HG03460 (cell line): Measurements from ENCODE around the gene GNG10.
A peak's percentile ranks its signal among the peaks of the same experiment; 100 is the strongest.
"Not testable (repeated sequence)": the region's sequence is repeated elsewhere in the genome, so short reads cannot be mapped to it uniquely, and the experiment has no call there.

Experiments
- ATAC-seq: cut with Tn5 transposase; IDR thresholded peaks from one replicate; pipeline ENCODE4 v1.9.1; 2021; ENCODE audit not compliant: unreplicated experiment

Gene GNG10

GRCh38 chr9:111661150-111661801 is at the start of gene GNG10:
GNG10 (plus strand) TSS chr9:111661605; CDS start chr9:111661635, 30 bp downstream.
- ATAC-seq: peak; percentile 78

- ATAC-seq: no peak
Measured at GRCh38 chr9:111613436-111614040, 47.9 kb upstream of the GNG10 start.

GRCh38 chr9:111615928-111616327 is 45.5 kb upstream of the GNG10 start:
- no peak for ATAC-seq

GRCh38 chr9:111617349-111617748 is 44.1 kb upstream of the GNG10 start:
- not testable (repeated sequence) for ATAC-seq

- ATAC-seq: no peak
Measured at GRCh38 chr9:111621895-111622480, 39.4 kb upstream of the GNG10 start.

- no peak for ATAC-seq
Measured at GRCh38 chr9:111622626-111623025, 38.8 kb upstream of the GNG10 start.

DNA sequence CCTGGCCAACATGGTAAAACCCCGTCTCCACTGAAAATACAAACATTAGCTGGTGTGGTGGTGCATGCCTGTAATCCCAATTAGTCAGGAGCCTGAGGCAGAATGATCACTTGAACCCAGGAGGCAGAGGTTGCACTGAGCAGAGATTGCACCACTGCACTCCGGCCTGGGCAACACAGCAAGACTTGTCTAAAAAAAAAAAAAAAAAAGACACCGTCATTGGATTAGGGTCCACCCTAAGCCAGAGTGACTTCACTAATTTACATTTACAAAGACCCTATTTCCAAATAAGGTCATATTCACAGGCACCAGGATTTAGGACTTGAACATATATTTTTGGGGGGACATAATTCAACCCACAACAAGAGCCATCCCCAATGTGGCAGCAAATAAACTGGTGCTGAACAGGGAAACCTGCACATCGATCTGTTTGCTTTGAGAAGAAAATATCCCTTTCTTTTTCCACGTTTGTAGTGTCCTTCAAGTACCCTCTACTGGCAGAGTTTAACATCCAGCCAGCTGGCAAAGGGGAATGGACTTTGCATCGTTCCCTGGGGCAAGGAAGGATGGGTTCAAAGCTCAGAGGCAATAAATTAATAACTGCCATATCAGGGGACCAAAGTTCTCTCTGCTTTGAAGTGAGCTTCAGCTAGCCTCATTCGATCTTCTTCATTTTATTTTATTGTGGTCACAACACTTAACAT is 34.0 kb upstream of the GNG10 start:
- ATAC-seq: no peak

DNA sequence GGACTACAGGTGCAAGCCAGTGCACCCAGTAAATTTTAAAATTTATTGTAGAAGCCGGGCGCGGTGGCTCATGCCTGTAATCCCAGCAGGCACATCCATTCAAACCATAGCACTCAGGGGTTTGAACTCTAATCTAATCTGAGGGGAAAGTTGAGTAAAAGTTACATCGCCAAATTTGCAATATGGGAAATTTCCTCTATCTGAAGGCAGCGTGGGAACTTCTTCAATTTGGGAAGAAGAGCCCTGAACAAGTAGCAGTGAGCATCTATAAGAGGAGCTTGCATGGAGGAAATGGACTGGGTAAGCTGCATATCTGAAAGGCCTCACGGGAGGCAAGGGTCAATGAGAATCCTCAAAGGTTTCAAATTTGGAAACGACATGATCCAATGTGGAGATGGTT is 33.0 kb upstream of the GNG10 start:
- no peak for ATAC-seq

- peak; percentile 26 for ATAC-seq
Measured at GRCh38 chr9:111630182-111630963, 31.0 kb upstream of the GNG10 start.

DNA sequence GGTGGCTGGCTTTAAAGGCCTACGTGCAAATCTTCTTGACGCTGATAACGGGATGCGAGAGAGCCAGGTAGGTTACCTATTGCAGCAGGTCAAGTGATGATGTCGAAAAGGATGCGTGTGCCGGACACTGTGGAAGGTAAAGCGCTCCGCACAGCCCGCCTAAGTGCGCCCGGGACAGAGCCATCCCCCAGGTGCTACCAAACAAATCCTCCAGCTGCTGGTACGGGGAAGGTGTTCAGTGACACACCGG is 30.5 kb upstream of the GNG10 start:
- ATAC-seq: no peak

GRCh38 chr9:111631214-111631971 is 30.0 kb upstream of the GNG10 start, which contains the start of gene DNAJC25:
DNAJC25 (plus strand) TSS chr9:111631334; CDS start chr9:111631408, 74 bp downstream.
- ATAC-seq: peak; percentile 96

- ATAC-seq: no peak
Measured at GRCh38 chr9:111632060-111632459, 29.3 kb upstream of the GNG10 start.

DNA sequence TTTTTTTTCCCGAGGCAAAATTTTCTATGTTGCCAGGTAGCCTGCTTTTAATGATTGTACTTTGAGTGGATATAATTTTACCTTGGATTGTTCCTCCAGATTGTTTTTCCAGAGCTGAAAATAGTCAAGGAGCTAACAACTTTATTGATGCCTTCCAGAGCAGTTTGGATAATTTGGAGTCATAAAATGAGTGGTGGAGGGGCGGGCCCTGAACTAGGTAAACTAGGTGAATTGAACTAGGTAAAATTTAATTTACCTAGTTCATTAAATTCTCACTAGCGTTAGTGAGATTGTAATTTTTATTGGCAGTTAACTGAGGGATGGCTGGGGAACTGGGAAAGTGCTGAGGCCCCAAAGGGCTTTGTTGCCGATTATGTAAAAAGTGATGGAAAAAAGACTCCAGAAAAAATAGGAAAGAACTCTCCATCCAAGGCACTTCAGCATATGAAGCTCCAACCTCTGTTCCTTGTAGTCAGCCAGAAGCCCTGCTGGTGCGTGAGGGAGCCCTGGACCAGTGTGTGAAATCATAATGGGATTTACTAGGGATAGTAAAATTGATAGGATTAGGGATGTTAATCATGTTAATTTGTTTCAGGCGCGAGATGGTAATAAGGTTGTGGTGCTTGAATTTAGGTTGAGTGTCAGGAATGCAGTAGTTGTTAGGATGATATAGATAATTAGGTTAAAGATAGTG is 28.6 kb upstream of the GNG10 start:
- ATAC-seq: no peak

GRCh38 chr9:111633389-111633736 is 28.0 kb upstream of the GNG10 start:
- no peak for ATAC-seq

GRCh38 chr9:111634860-111635259 is 26.5 kb upstream of the GNG10 start:
- ATAC-seq: no peak

DNA sequence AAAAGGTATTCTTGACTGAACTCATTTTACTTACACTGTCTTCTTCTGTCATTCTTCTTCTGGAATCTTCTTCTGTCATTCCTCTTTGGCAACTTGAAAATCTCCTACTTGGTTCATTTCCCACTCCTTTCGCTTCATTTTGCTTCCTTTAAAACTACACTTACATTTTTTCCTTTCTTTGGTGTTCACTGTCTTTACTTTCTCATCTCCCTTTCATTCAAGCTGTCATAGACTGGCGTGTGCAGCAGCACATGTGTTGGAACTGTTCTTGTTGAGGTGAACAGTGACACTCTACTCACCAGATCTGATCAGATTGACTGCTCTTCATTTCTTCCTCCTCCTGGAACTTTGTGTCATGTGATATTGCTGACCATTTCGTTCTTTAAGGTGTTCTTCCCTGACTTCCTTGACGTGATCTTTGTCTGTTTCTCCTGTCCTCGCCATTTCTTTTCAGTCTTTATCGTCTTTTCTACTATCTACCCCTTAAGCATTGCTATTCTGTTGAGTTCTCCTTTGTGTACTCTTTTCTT is 23.9 kb upstream of the GNG10 start:
- ATAC-seq: no peak

DNA sequence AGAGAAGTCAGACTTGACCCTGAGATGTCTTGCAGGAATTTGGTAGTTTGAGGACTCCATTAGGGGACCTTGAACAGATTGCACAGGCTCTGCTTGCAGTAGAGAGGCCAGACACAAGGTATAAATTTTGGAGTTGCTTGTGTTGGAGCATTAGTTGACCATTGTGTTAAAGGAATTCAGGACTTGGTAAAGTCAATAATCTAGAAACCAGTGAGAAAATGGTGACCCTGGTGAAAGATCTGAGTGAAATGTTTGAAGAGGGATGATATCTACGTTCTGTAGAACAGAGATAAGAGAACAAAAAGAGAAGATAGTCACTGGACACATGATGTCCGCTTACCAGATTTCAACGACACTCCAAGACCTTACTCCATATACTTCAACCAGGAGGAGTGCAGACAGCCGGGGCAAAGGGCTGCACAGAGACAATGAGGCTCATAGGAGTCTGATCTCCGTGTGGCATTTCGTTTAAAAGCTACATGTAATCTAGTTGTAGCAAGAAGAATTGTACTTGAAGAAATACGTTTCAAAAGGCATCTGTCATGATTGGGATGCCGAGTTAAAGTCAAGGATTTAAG is 17.1 kb upstream of the GNG10 start:
- no peak for ATAC-seq

DNA sequence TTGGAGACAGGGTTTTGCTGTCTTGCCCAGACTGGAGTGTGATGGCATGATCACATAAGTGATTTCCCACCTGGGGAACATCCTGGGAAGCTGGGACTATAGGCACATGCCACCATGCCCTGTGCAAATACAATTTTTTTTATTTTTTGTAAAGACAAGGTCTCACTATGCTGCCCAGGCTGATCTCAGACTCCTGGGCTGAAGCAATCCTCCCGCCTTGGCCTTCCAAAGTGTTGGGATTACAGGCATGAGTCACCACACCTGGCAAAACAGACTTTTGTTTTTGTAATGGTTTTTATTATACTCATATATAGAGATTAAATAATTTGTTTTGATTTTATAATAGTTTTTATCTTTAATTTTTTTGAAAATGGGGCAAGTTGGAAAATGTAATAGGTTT is 15.6 kb upstream of the GNG10 start:
- no peak for ATAC-seq

DNA sequence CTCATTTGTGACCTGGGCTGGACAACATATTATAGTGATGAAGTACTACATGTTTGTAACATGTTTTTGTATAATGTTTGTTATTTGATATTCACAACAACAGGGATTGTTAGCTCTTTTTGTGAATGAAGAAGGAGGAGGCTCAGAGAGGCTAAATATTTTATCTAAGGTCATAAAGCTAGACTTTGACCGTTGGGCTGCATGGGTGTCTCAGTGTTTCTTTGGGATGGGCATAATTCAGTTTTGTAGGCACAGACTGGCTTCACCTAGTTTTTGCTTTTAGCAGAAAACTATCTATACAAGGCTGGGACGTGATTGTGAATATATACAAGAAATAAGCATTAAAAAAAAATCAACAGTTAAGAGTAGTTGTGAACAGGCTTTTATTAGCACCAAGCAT is 15.0 kb upstream of the GNG10 start:
- ATAC-seq: no peak

DNA sequence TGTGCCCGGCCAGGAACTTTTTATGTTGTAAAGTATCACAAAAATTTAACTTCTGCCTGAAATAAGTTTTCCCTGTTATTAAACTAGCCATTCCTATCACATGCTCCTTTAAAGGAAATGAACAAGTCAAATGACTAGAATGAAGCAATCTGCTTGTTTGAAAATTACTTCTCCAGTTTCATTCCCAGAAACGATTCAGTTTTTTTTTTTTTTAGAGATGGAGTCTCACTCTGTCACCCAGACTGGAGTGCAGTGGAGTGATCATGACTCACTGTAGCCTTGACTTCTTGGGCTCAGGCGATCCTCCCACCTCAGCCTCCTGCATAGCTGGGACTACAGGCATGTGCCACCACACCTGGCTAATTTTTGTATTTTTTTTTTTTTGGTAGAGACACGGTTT is 13.3 kb upstream of the GNG10 start:
- ATAC-seq: no peak
